Keratinocyte (primary cell): ENCODE data around the gene RUNX1.

Experiments
- CTCF ChIP-seq, 3 experiments: IDR thresholded peaks in 1 of 3; conservative IDR thresholded peaks in 1 of 3; optimal IDR thresholded peaks in 1 of 3; 2 replicates in 2 of 3; 3 replicates in 1 of 3; pipeline versions ENCODE3 to v1.5.1; 2011; ENCODE audit warnings: low read length in 3 of 3, mild to moderate bottlenecking in 3 of 3, moderate library complexity in 2 of 3, control low read depth in 1 of 3, inconsistent platforms in 1 of 3; ENCODE audit not compliant: insufficient read depth in 2 of 3; ENCODE audit errors: extremely low read depth in 1 of 3
- EZH2 ChIP-seq: IDR thresholded peaks from one replicate; pipeline ENCODE4 v1.6.1; 2012; ENCODE audit warnings: inconsistent platforms, mild to moderate bottlenecking, low read length, moderate library complexity

GRCh38 chr21:35090403-35090802, 41.3 kb upstream of the RUNX1 start:
- TF ChIP-seq CTCF (optimal IDR thresholded peaks at IDR 0.05 in 1 of 3, IDR thresholded peaks at IDR 0.05 in 1 of 3, conservative IDR thresholded peaks at IDR 0.05 in 1 of 3; ENCODE audit: extremely low read depth in 1 of 3, insufficient read depth in 2 of 3, low read length in 3 of 3) (no peak), EZH2 (no peak)
